ENCODE measurements around the gene RAB21. TPM values are rescaled to one million over a fixed set of nuclear protein-coding genes. Genes with fewer than 3 reads are reported as not detected.

RAB21 gene
- total and polyA plus RNA-seq, 12 donors, result 10.2 to 271 (median 187) TPM

Other genes starting within 250 kb of the RAB21 start
- gene ZFC3H1, start 91.0 kb upstream of the RAB21 start, total RNA-seq, result 10 to 100 TPM; 13.6 to 26.5 (median 17.2) TPM
- 10 to 100 TPM in 1 of 2 donors, 1 to 10 TPM in 1; 6.9 to 23.4 TPM for gene ZFC3H1, start 91.0 kb upstream of the RAB21 start, polyA plus RNA-seq
- 1 to 10 TPM; 4.3 to 9.7 (median 6.8) TPM for gene THAP2, start 90.6 kb upstream of the RAB21 start, total RNA-seq
- gene THAP2, start 90.6 kb upstream of the RAB21 start, polyA plus RNA-seq, result 1 to 10 TPM; 2.3 to 2.8 TPM
- gene TMEM19, start 68.8 kb upstream of the RAB21 start, total RNA-seq, result 10 to 100 TPM; 17.4 to 32.2 (median 27.6) TPM
- gene TMEM19, start 68.8 kb upstream of the RAB21 start, polyA plus RNA-seq, result 1 to 10 TPM; 6.4 to 9.8 TPM
- 10 to 100 TPM; 24.6 to 33.8 (median 28.8) TPM for gene TBC1D15, start 84.9 kb downstream of the RAB21 start, total RNA-seq
- gene TBC1D15, start 84.9 kb downstream of the RAB21 start, polyA plus RNA-seq, result 10 to 100 TPM; 10.7 to 15.9 TPM
- not detected for gene TPH2, start 184.0 kb downstream of the RAB21 start, total RNA-seq
- not detected for gene TPH2, start 184.0 kb downstream of the RAB21 start, polyA plus RNA-seq

Data from heart right ventricle (tissue), 12 donors.